Mesendoderm (in vitro differentiated cells): ENCODE data around the gene RFX3.

Source experiments
- DNase-seq: peaks from one replicate; pipeline ENCODE4 v3.0.0; 2013
- H2AK5ac ChIP-seq: 2 replicates; pipeline ENCODE4 v1.6.1; 2013; ENCODE audit warnings: low read length, inconsistent platforms
- H2BK120ac ChIP-seq: 2 replicates; pipeline ENCODE4 v1.6.1; 2013; ENCODE audit warnings: low read depth, mild to moderate bottlenecking, low read length, moderate library complexity, mixed read lengths
- H2BK15ac ChIP-seq: replicated peaks from 2 replicates; pipeline ENCODE4 v1.6.1; 2013; ENCODE audit warnings: low read depth, mild to moderate bottlenecking, moderate library complexity
- H2BK5ac ChIP-seq: 2 replicates; pipeline ENCODE4 v1.6.1; 2013; ENCODE audit warnings: low read length, inconsistent platforms
- H3K18ac ChIP-seq: 2 replicates; pipeline ENCODE4 v1.6.1; 2013; ENCODE audit warnings: mild to moderate bottlenecking, low read length, mixed read lengths
- H3K23ac ChIP-seq: one replicate; pipeline ENCODE4 v1.6.1; 2013; ENCODE audit warnings: low read length
- H3K27ac ChIP-seq: 2 replicates; pipeline ENCODE4 v1.5.1; 2013; ENCODE audit warnings: low read depth, mild to moderate bottlenecking, inconsistent platforms, low read length, moderate library complexity
- H3K27me3 ChIP-seq: 2 replicates; pipeline ENCODE4 v1.6.1; 2013; ENCODE audit warnings: low read length, control low read depth, mild to moderate bottlenecking, inconsistent platforms; ENCODE audit not compliant: insufficient read depth, poor library complexity
- H3K36me3 ChIP-seq: 2 replicates; pipeline ENCODE4 v1.6.1; 2013; ENCODE audit warnings: low read length, inconsistent platforms; ENCODE audit not compliant: control insufficient read depth, insufficient read depth
- H3K4ac ChIP-seq: one replicate; pipeline ENCODE4 v1.6.1; 2013; ENCODE audit warnings: low read depth, mild to moderate bottlenecking, low read length, moderate library complexity
- H3K4me1 ChIP-seq: 2 replicates; pipeline ENCODE4 v1.6.1; 2013; ENCODE audit warnings: low read depth, low read length, inconsistent platforms; ENCODE audit not compliant: control insufficient read depth
- H3K4me2 ChIP-seq: 2 replicates; pipeline ENCODE4 v1.6.1; 2013; ENCODE audit warnings: low read length
- H3K4me3 ChIP-seq: 2 replicates; pipeline ENCODE4 v1.5.1; 2013; ENCODE audit warnings: mild to moderate bottlenecking, low read length
- H3K56ac ChIP-seq: one replicate; pipeline ENCODE4 v1.6.1; 2013; ENCODE audit warnings: low read length
- H3K79me1 ChIP-seq: 2 replicates; pipeline ENCODE4 v1.6.1; 2013; ENCODE audit warnings: low read length, inconsistent platforms
- H3K79me2 ChIP-seq: 2 replicates; pipeline ENCODE4 v1.6.1; 2013; ENCODE audit warnings: mild to moderate bottlenecking, low read length; ENCODE audit not compliant: control insufficient read depth, insufficient read depth
- H3K9ac ChIP-seq: 2 replicates; pipeline ENCODE4 v1.6.1; 2013; ENCODE audit warnings: low read length, inconsistent platforms
- H4K5ac ChIP-seq: one replicate; pipeline ENCODE4 v1.6.1; 2013; ENCODE audit warnings: low read length
- H4K8ac ChIP-seq: one replicate; pipeline ENCODE4 v1.6.1; 2013; ENCODE audit warnings: low read depth, mild to moderate bottlenecking, control low read depth, low read length, moderate library complexity
- WGBS: extraction: QIAGEN DNeasy Blood & Tissue Kit; methylation state at CpG from one replicate; pipeline ENCODE4 v1.1.7; 2013; ENCODE audit warnings: low lambda C conversion rate, missing lambda C conversion rate; ENCODE audit not compliant: insufficient coverage; ENCODE audit errors: extremely low coverage; 5-methylcytosine and 5-hydroxymethylcytosine counted together

The RFX3 gene

GRCh38 chr9:3475300-3476020 is 50.3 kb downstream of the RFX3 start:
- Histone ChIP-seq H3K18ac (no peak overlapping the region), H4K5ac (no peak overlapping the region), H2AK5ac (no peak overlapping the region), H3K36me3 (no peaks in the 10 kb centered on the region), H3K4me2 (no peak overlapping the region), H2BK120ac (no peak overlapping the region), H3K4me3 (no peak overlapping the region), H4K8ac (no peak overlapping the region), H3K79me1 (no peaks in the 10 kb centered on the region), H3K27me3 (no peaks in the 10 kb centered on the region), H3K23ac (no peak overlapping the region), H3K79me2 (no peaks in the 10 kb centered on the region), H3K27ac (no peak overlapping the region), H3K9ac (no peak overlapping the region), H3K56ac (no peak overlapping the region), H2BK15ac (no peak overlapping the region), H3K4ac (no peak overlapping the region), H3K4me1 (peaks cover 5% of the 10 kb centered on the region), H2BK5ac (no peak overlapping the region)
- WGBS, result no CpG with 5 or more reads among the region's 14 CpGs
- peak; percentile 18 for DNase-seq

- Histone ChIP-seq H3K4me3 (no peak overlapping the region), H4K8ac (no peak overlapping the region), H3K23ac (no peak overlapping the region), H4K5ac (no peak overlapping the region), H2BK15ac (no peak overlapping the region), H2BK120ac (no peak overlapping the region), H3K36me3 (no peaks in the 10 kb centered on the region), H3K27ac (no peak overlapping the region), H2AK5ac (no peak overlapping the region), H3K27me3 (no peaks in the 10 kb centered on the region), H3K56ac (no peak overlapping the region), H3K4me1 (peaks cover 5% of the 10 kb centered on the region), H3K79me1 (no peaks in the 10 kb centered on the region), H3K9ac (no peak overlapping the region), H3K4me2 (no peak overlapping the region), H2BK5ac (no peak overlapping the region), H3K18ac (no peak overlapping the region), H3K79me2 (no peaks in the 10 kb centered on the region), H3K4ac (no peak overlapping the region)
- DNase-seq, result no peak
- WGBS, result no CpG with 5 or more reads among the region's 2 CpGs
These were observed 51.0 kb downstream of the RFX3 start for GRCh38 chr9:3474821-3475220.

- Histone ChIP-seq H3K36me3 (no peaks in the 10 kb centered on the region), H3K27ac (no peak overlapping the region), H4K8ac (no peak overlapping the region), H4K5ac (no peak overlapping the region), H3K18ac (no peak overlapping the region), H2BK15ac (no peak overlapping the region), H2BK5ac (no peak overlapping the region), H3K79me2 (no peaks in the 10 kb centered on the region), H3K4me1 (no peaks in the 10 kb centered on the region), H3K4me2 (no peak overlapping the region), H3K23ac (no peak overlapping the region), H2BK120ac (no peak overlapping the region), H3K79me1 (no peaks in the 10 kb centered on the region), H3K27me3 (no peaks in the 10 kb centered on the region), H3K56ac (no peak overlapping the region), H3K9ac (no peak overlapping the region), H3K4ac (no peak overlapping the region), H2AK5ac (no peak overlapping the region), H3K4me3 (no peak overlapping the region)
- no peak for DNase-seq
- WGBS, result no CpG with 5 or more reads among the region's 1 CpG
These were observed 52.4 kb downstream of the RFX3 start for GRCh38 chr9:3473405-3473804.

- no CpG with 5 or more reads among the region's 3 CpGs for whole genome bisulfite sequencing
- no peak overlapping the region for H4K8ac ChIP-seq
- no peak overlapping the region for H3K27ac ChIP-seq
These were observed 53.9 kb downstream of the RFX3 start for GRCh38 chr9:3471883-3472282.

GRCh38 chr9:3468421-3469205 is 57.2 kb downstream of the RFX3 start:
- H3K4me1 ChIP-seq, result no peaks in the 10 kb centered on the region
- no peak overlapping the region for H2BK120ac ChIP-seq
- H3K4ac ChIP-seq, result no peak overlapping the region
- H3K36me3 ChIP-seq, result no peaks in the 10 kb centered on the region
- H2AK5ac ChIP-seq, result no peak overlapping the region
- H4K5ac ChIP-seq, result no peak overlapping the region
- no peak overlapping the region for H3K4me3 ChIP-seq
- H3K18ac ChIP-seq, result no peak overlapping the region
- H4K8ac ChIP-seq, result no peak overlapping the region
- no peaks in the 10 kb centered on the region for H3K27me3 ChIP-seq
- no peak overlapping the region for H2BK15ac ChIP-seq
- no peaks in the 10 kb centered on the region for H3K79me1 ChIP-seq
- no peak overlapping the region for H3K4me2 ChIP-seq
- H3K23ac ChIP-seq, result no peak overlapping the region
- no peak overlapping the region for H3K27ac ChIP-seq
- no peak overlapping the region for H3K9ac ChIP-seq
- H3K79me2 ChIP-seq, result no peaks in the 10 kb centered on the region
- no peak overlapping the region for H3K56ac ChIP-seq
- no peak for DNase-seq
- no peak overlapping the region for H2BK5ac ChIP-seq
- 100% methylated on average over 1 of the region's 4 CpGs for WGBS

More at GRCh38 chr9:3471883-3472282, 53.9 kb downstream of the RFX3 start:
- Histone ChIP-seq H2AK5ac (no peak overlapping the region), H3K4me3 (no peak overlapping the region), H3K56ac (no peak overlapping the region), H3K79me1 (no peaks in the 10 kb centered on the region), H2BK15ac (no peak overlapping the region), H3K23ac (no peak overlapping the region), H3K27me3 (no peaks in the 10 kb centered on the region), H2BK5ac (no peak overlapping the region), H3K36me3 (no peaks in the 10 kb centered on the region), H3K4ac (no peak overlapping the region), H3K4me2 (no peak overlapping the region), H4K5ac (no peak overlapping the region), H3K18ac (no peak overlapping the region), H3K79me2 (no peaks in the 10 kb centered on the region), H3K4me1 (no peaks in the 10 kb centered on the region), H2BK120ac (no peak overlapping the region), H3K9ac (no peak overlapping the region)
- no peak for DNase-seq
